HCT116 (cell line): ENCODE data around the gene TBC1D16. TPM values are rescaled to one million over a fixed set of nuclear protein-coding genes. Genes with fewer than 3 reads are reported as not detected.

Experiments
- ATAC-seq: fragments of 200-7000 bp; cut with Tn5 transposase; 2 replicates; pipeline ENCODE4 v1.9.1; 2020; ENCODE audit warnings: mild to moderate bottlenecking, moderate library complexity
- BruUV-seq: library from RNA; stranded (reverse); fragments of 400-500 nt; replicated peaks from 2 replicates; lab custom pipeline; 2021; lab: Mats Ljungman, UMichigan
- CTCF ChIA-PET: fragments of 300-600 bp; sonication (Branson Sonifier 250); formaldehyde crosslinking; loops from one replicate; lab custom pipeline; 2021; ENCODE audit warnings: antibody characterized with exemption; lab: Charles Lee
- POLR2A ChIA-PET: fragments of 300-600, 350-600 bp; sonication (Branson Sonifier 250); formaldehyde crosslinking; loops from one replicate; lab custom pipeline; 2021; ENCODE audit warnings: antibody characterized with exemption; lab: Charles Lee
- RAD21 ChIA-PET, 2 experiments: fragments of 300-600 bp; sonication (Branson Sonifier 250); formaldehyde crosslinking; loops; one replicate each; lab custom pipeline; 2023; ENCODE audit warnings: low total read pairs in 2 of 2; ENCODE audit not compliant: uncharacterized antibody in 2 of 2, unreplicated experiment in 2 of 2, low non-redundant PET in 1 of 2; lab: Charles Lee
- DNase-seq: peaks from one replicate; pipeline ENCODE4 v3.0.0-alpha.2; 2010; ENCODE audit warnings: low read depth, low spot score
- H2AFZ ChIP-seq: fragments of 200-600 bp; shearing (Covaris generic), sonication (generic); 2 replicates; pipeline ENCODE4 v1.6.1; 2017; ENCODE audit warnings: low read depth, mixed run types, mixed read lengths, antibody characterized with exemption, low read length; ENCODE audit not compliant: poor library complexity, severe bottlenecking
- H3K27ac ChIP-seq: 2 replicates; pipeline ENCODE4 v1.5.1; 2012; ENCODE audit warnings: low read depth, low read length
- H3K27me3 ChIP-seq: fragments of 200-600 bp; sonication (generic); 2 replicates; pipeline ENCODE4 v1.6.1; 2016; ENCODE audit warnings: mixed run types, low read length, mixed read lengths; ENCODE audit not compliant: insufficient read depth
- H3K36me3 ChIP-seq, 2 experiments: fragments of 200-500 bp in 1 of 2; fragments of 200-600 bp in 1 of 2; sonication (Bioruptor generic) in 1 of 2; sonication (generic) in 1 of 2; 2 replicates each; pipeline versions ENCODE4 v1.5.1 to v1.6.1; 2014 to 2016; ENCODE audit warnings: low read length in 2 of 2, inconsistent platforms in 1 of 2, mixed read lengths in 1 of 2, mixed run types in 1 of 2; ENCODE audit not compliant: insufficient read depth in 2 of 2, control insufficient read depth in 1 of 2
- H3K4me1 ChIP-seq, 2 experiments: fragments of 200-600 bp in 1 of 2; sonication (generic) in 1 of 2; 2 replicates each; pipeline versions ENCODE4 v1.5.1 to v1.6.1; 2012 to 2017; ENCODE audit warnings: low read length in 2 of 2, inconsistent platforms in 1 of 2, mild to moderate bottlenecking in 1 of 2, mixed read lengths in 1 of 2, mixed run types in 1 of 2, moderate library complexity in 1 of 2; ENCODE audit not compliant: insufficient read depth in 2 of 2, control insufficient read depth in 1 of 2
- H3K4me2 ChIP-seq: fragments of 200-600 bp; sonication (generic); 2 replicates; pipeline ENCODE4 v1.6.1; 2017; ENCODE audit warnings: mixed run types, low read length, mixed read lengths
- H3K4me3 ChIP-seq, 2 experiments: fragments of 200-600 bp in 1 of 2; sonication (generic) in 1 of 2; replicated peaks in 1 of 2; 2 replicates each; pipeline ENCODE4 v1.5.1; 2011 to 2016; ENCODE audit warnings: low read length in 2 of 2, control low read depth in 1 of 2, low read depth in 1 of 2, mild to moderate bottlenecking in 1 of 2, mixed read lengths in 1 of 2, mixed run types in 1 of 2
- H3K79me2 ChIP-seq: fragments of 200-600 bp; sonication (generic); 2 replicates; pipeline ENCODE4 v1.6.1; 2017; ENCODE audit warnings: mild to moderate bottlenecking, mixed run types, low read length, moderate library complexity, mixed read lengths; ENCODE audit not compliant: insufficient read depth
- H3K9ac ChIP-seq: fragments of 200-600 bp; sonication (generic); 2 replicates; pipeline ENCODE4 v1.6.1; 2016; ENCODE audit warnings: low read length, mixed read lengths
- H3K9me2 ChIP-seq: fragments of 200-600 bp; sonication (generic), shearing (Covaris generic); 2 replicates; pipeline ENCODE4 v1.6.1; 2017; ENCODE audit warnings: mixed run types, mild to moderate bottlenecking, moderate library complexity; ENCODE audit not compliant: insufficient read depth
- H3K9me3 ChIP-seq, 2 experiments: fragments of 200-500 bp in 1 of 2; fragments of 200-600 bp in 1 of 2; sonication (Bioruptor generic) in 1 of 2; sonication (generic) in 1 of 2; 2 replicates each; pipeline ENCODE4 v1.6.1; 2014 to 2017; ENCODE audit warnings: low read length in 2 of 2, mixed read lengths in 2 of 2, inconsistent platforms in 1 of 2, low read depth in 1 of 2, mild to moderate bottlenecking in 1 of 2, mixed run types in 1 of 2, moderate library complexity in 1 of 2; ENCODE audit not compliant: control insufficient read depth in 1 of 2, insufficient read depth in 1 of 2
- H4K20me1 ChIP-seq: fragments of 200-600 bp; sonication (generic), shearing (Covaris generic); 2 replicates; pipeline ENCODE4 v1.6.1; 2017; ENCODE audit warnings: mixed run types, mild to moderate bottlenecking, moderate library complexity; ENCODE audit not compliant: insufficient read depth
- CEBPB ChIP-seq: IDR thresholded peaks from 2 replicates; pipeline ENCODE4 v1.6.1; 2012; ENCODE audit warnings: low read depth
- CTCF ChIP-seq, 3 experiments: fragments of 200-600 bp in 1 of 3; sonication (generic) in 1 of 3; IDR thresholded peaks in 2 of 3; conservative IDR thresholded peaks in 1 of 3; 2 replicates each; pipeline ENCODE4 v1.5.1; 2012 to 2017; ENCODE audit warnings: low read depth in 2 of 3, low read length in 2 of 3, antibody characterized with exemption in 1 of 3, borderline replicate concordance in 1 of 3, control low read depth in 1 of 3, mild to moderate bottlenecking in 1 of 3, mixed read lengths in 1 of 3, mixed run types in 1 of 3, moderate library complexity in 1 of 3; ENCODE audit not compliant: insufficient read depth in 1 of 3
- EGR1 ChIP-seq: IDR thresholded peaks from 2 replicates; pipeline ENCODE4 v1.6.1; 2012; ENCODE audit warnings: low read depth
- SP1 ChIP-seq: IDR thresholded peaks from 2 replicates; pipeline ENCODE4 v1.6.1; 2012; ENCODE audit warnings: low read depth
- ZFX ChIP-seq: fragments of 450-650 bp; IDR thresholded peaks from 2 replicates; pipeline ENCODE4 v1.6.1; 2017
- intact Hi-C: fragments of 100-400 bp; cut with micrococcal nuclease; formaldehyde crosslinking; loops from 2 replicates; pipeline ENCODE4 v1.10.0; 2022
- total RNA-seq: library from RNA; stranded (reverse); gene quantifications from one replicate; pipeline ENCODE4 v1.2.1, GENCODE V29; 2021; ENCODE audit not compliant: unreplicated experiment

TBC1D16 gene
- total RNA-seq, 1 experiment from 2014 or later, result 31.1 TPM

DNA sequence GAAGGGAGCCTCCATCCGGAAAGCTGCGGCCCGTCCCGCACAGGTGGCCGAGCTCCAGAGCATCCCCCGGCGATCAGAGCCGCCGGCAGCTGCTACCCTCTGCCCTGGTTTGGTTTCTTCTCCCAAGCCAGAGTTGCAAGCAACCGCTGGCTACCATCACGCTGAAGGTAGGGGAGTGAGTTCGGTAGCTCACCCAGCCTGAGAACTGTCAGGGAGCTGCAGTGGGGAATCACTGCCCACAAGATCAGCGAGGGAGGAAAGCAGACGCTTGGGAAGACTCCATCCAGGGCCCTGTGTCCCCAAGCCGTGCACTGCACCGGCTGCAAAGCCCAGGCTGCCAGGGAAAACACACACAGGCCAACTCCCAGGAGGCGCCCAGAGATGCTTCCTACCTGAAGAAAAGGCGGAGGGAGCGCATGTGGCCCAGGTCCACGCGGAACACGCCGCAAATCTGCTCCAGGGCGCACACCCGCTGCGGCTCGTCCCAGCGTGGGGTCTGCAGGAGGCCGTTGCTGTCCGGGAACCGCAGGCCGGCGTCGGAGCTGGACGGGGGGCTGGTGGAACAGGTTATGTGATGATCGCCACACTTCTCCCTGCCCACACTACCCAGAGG, 83.3 kb downstream of the TBC1D16 start:
- H3K36me3 ChIP-seq, result peaks cover 0 to 1% of the 10 kb centered on the region in 2 experiments; a peak in 1 of 4 replicates
- no peak overlapping the region for H3K27ac ChIP-seq
- no TSS peak for BruUV-seq
- no peaks in the 10 kb centered on the region for H4K20me1 ChIP-seq
- TF ChIP-seq CTCF (IDR thresholded peaks at IDR 0.05 in 2 of 3, conservative IDR thresholded peaks at IDR 0.05 in 1 of 3; ENCODE audit: borderline replicate concordance in 1 of 3, insufficient read depth in 1 of 3, low read depth in 2 of 3, low read length in 2 of 3), result no peak
- TF ChIP-seq CEBPB, result no peak
- no peak for TF ChIP-seq SP1
- no peak for TF ChIP-seq ZFX
- no peak for TF ChIP-seq EGR1
- no peaks in the 10 kb centered on the region for H3K4me1 ChIP-seq
- DNase-seq, result no peak
- ChIA-PET RAD21 (no interaction called here), POLR2A (no interaction called here), CTCF (no interaction called here)
- H3K27me3 ChIP-seq, result no peaks in the 10 kb centered on the region
- no peaks in the 10 kb centered on the region for H3K9me3 ChIP-seq
- H3K9me2 ChIP-seq, result no peaks in the 10 kb centered on the region
- no peak overlapping the region for H3K9ac ChIP-seq
- H3K4me2 ChIP-seq, result no peak overlapping the region
- H2AFZ ChIP-seq, result no peak overlapping the region
- intact Hi-C loops, result no loop called here
- H3K79me2 ChIP-seq, result no peaks in the 10 kb centered on the region
- no peak overlapping the region for H3K4me3 ChIP-seq
- ATAC-seq, result no peak
